DMS 273 (cell line): ENCODE results near the gene VARS2.
"Not testable (repeated sequence)": the region's sequence is repeated elsewhere in the genome, so short reads cannot be mapped to it uniquely, and the experiment has no call there.

Experiments used
- DNase-seq: peaks from one replicate; lab custom pipeline; 2025; ENCODE audit not compliant: unreplicated experiment; lab: John Stamatoyannopoulos, UW

VARS2 gene

DNA sequence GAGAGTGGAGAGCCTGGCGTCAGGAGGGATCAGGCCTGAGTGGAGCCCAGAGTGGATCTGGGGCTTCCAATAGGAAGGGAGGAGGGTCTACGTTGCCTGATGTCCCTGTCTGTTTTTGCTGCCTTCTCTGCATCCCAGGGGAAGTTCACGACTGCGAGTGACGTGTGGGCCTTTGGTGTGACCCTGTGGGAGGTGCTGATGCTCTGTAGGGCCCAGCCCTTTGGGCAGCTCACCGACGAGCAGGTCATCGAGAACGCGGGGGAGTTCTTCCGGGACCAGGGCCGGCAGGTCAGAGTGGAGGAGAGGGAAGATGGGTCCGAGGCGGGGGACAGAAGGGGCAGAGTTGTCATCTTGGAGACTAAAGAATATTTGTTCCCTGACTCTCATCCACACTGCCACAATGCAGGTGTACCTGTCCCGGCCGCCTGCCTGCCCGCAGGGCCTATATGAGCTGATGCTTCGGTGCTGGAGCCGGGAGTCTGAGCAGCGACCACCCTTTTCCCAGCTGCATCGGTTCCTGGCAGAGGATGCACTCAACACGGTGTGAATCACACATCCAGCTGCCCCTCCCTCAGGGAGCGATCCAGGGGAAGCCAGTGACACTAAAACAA is 15.2 kb upstream of the VARS2 start:
- DNase-seq, result no peak

DNA sequence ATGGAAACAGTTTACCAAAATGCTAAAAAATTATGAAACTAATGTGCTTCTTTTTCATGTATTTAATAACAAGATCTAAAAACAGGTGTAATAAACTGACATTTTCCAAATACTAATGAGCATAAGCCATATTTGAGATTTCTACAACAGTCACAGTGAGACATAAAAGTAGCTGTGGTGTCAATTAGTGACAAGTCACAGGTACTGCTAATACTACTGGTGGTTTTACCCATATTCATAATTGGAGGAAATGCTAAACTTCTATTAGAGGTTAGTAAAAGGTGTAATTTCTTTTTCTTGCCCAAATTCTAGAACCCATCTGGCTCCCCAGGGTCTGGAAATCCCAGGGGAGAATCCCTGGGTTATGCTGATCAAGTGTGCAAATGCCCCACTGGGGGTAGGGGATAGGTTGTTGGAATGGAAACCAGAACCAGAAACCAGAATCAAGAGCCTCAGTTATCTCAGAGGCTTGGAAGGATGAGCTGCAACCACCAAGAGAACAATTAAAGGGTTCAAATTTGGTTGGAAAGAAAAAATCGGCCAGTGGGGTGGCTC is 13.1 kb upstream of the VARS2 start:
- no peak for DNase-seq

DNA sequence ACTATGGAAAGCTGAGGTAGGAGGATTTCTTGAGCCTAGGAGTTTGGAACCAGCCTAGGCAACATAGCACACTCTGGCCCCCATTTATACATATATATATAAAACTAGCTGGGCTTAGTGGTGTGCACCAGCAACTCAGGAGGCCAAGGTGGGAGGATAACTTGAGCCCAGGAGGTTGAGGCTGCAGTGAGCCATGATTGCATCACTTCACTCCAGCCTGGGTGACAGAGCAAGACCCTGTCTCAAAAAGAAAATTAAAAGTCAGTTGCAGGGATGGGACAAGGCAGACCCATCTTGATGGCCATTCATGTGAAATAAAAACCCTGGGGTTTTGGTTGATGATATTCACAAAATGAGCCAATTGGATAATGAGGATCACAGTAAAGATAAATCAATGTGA is 12.6 kb upstream of the VARS2 start:
- DNase-seq, result no peak

DNA sequence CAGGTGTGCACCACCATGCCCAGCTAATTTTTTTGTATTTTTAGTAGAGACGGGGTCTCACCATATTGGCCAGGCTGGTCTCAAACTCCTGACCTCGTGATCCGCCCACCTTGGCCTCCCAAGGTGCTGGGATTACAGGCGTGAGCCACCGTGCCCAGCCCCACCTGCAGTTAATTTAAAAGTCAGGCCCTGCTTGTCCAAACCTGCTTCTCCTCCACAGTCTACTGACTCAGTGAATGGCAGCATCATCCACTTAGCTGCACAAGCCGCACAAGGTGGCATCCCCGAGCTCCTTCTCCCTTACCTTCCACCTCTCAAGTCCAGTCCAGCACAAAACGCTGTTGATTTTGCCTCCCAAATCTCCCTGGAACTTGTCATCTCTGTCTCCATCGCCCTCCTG is 11.8 kb upstream of the VARS2 start:
- not testable (repeated sequence) for DNase-seq

DNA sequence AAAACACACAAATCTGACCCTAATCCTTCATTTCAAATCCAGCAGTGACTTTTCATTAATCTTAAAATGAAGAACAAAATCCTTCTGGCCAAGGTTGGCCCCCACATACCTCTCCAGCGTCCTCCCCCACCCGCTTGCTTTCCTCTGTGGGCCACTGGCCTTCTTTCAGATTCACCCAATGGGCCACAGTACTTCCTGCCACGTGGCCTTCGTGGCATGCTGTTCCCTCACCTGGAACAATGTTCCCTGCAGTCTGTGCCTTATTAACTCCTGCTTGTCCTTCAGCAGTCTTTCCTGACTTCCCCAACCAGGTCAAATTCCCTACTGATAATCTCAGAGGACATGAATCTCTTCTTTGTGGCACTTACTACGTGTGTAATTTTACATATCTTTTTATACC is 11.3 kb upstream of the VARS2 start:
- no peak for DNase-seq

DNA sequence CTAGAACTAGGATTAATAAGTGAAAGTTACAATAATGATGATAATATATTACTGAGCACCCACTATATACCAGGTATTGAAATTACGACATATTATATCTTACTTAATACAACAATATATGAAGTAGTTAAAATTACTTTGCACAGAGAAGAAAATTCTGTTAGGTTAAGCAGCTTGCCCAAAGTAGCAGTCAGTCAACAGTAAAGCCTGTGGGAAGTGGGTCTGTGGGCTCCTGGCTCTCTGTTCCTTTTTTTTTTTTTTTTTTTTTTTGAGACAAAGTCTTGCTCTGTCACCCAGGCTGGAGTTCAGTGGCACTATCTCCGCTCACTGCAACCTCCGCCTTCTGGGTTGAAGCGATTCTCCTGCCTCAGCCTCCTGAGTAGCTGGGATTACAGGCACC is 10.8 kb upstream of the VARS2 start:
- DNase-seq, result no peak

DNA sequence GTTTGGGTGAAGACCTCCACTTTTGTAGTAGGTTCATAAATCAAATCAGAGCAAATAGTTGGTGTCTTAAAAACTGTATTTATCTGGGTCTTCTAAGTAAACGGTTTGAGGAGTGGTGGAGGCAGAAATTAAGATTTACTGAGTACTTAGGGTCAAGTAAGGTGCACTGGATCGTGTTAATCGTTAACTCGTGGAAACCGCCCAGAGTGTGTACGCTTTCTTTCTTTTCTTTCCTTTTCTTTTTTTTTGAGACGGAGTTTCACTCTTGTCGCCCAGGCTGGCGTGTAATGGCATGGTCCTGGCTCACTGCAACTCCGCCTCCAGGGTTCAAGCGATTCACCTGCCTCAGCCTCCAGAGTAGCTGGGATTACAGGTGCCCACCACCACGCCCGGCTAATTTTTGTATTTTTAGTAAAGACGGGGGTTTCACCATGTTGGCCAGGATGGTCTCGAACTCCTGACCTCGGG is 6.7 kb upstream of the VARS2 start:
- DNase-seq, result not testable (repeated sequence)

DNA sequence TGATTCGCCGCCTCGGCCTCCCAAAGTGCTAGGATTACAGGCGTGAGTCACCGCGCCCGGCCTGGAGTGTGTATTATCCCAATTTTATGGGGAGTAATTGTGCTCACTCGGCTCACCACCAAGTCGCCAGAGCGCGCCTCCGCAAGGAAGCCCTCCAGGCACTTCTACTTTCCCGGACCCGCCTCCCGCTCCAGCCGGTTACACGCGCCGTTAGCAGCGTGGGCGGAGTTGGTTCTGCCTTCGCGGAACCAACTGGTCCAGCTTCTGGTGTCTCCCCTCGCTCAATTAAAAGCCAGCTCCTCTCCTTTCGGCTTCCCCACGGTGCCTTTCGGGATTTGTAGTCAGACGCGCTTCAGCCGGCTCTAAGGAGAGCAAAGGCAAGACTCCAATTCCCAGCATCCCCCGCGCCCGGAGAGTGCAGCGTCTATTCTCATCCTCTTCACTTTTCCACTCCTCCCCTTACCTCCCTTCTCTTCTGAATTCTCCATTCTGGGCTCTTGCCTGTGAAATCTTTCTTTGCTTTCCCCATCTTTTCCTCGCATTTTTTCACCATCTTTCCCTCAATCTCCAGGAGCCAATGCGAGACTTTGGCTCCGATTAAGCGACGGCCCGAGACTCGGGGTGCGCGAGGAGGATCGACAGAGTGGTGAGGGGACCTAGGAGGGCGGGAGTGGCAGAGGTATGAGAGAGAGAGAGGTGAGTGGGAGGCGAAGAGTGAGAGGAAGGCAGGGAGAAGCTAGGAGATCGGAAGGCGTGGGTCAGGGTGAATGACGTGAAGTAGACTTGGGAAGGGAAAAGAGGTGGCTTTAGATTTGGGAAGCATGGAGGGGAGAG is 6.1 kb upstream of the VARS2 start, which contains the start of gene GTF2H4:
TSS of gene GTF2H4 (plus strand) at position 450 of the 834 bp plus-strand sequence.
- DNase-seq, result peak; percentile 100

DNA sequence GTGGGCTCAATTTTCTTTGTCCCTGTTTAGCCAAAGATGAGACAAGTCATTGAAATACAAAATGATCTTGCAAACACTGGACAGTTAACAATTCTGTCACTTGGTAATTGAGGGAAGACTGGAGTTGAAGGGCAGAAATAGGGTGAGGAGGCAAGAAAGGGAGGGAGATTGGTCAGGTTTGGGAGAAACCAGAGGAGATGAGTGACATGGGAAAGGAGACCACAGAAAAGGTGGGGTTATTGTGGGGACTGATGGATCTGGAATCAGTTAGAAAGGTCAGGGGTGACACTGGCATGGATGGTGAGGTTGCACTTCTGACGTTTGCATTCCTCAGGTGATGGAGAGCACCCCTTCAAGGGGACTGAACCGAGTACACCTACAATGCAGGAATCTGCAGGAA is 5.3 kb upstream of the VARS2 start:
- DNase-seq, result no peak

DNA sequence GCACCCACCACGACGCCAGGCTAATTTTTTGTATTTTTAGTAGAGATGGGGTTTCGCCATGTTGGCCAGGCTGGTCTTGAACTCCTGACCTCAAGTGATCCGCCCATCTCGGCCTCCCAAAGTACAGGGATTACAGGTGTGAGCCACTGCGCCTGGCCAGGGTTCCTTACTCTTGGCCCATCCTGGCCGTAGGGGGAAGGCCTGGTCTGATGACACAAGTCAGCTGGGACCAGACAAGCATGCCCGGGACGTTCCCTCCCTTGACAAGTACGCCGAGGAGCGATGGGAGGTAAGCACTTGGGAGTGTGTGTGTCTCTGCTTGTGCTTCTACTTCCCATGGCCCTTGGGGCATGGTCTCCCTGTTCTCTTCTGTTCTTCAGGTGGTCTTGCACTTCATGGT is 3.6 kb upstream of the VARS2 start:
- DNase-seq, result not testable (repeated sequence)

DNA sequence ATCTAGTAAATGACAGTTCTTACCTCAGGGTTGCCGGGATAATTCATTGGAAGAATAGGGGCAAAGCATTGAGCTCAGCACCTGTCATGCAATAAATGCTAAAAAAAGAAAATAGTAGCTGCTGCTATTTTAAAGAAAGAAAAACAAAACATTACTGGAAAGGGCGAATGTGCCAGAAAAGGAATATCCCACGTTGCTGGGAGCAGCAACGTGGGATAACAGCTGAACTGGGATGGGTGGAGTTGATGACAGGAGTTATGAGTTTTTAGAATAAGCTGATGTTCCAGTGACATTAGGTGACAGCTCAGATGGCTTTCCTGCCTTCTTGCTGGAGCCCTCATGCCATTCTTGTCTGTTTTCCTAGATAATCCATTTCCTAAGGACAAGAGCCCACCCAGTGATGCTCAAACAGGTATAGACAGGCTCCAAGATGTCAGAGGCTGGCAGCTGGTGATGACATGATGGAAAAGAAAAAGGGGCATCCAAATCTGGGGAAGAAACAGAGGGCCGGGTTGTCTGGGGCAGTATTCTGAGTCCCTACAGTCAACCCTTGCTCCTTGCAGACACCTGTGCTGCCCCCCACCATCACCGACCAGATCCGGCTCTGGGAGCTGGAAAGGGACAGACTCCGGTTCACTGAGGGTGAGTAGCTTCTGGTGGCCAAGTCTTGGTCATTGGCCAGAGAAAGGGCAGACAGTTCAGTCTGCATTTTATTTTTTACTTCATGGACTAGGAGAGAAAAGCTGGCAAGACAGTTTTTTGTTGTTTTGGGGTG is 1.1 kb upstream of the VARS2 start:
- no peak for DNase-seq

DNA sequence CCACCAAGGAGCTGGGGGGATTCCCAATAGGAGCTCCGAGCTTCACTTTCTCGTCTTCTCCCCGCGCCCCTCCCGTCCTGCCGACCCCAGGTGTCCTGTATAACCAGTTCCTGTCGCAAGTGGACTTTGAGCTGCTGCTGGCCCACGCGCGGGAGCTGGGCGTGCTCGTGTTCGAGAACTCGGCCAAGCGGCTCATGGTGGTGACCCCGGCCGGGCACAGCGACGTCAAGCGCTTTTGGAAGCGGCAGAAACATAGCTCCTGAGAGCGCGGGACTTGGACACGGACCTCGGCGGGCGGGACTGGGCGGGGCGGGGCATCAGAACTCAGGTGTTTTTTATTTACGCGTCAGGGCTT is 340 bp upstream of the VARS2 start:
- no peak for DNase-seq

DNA sequence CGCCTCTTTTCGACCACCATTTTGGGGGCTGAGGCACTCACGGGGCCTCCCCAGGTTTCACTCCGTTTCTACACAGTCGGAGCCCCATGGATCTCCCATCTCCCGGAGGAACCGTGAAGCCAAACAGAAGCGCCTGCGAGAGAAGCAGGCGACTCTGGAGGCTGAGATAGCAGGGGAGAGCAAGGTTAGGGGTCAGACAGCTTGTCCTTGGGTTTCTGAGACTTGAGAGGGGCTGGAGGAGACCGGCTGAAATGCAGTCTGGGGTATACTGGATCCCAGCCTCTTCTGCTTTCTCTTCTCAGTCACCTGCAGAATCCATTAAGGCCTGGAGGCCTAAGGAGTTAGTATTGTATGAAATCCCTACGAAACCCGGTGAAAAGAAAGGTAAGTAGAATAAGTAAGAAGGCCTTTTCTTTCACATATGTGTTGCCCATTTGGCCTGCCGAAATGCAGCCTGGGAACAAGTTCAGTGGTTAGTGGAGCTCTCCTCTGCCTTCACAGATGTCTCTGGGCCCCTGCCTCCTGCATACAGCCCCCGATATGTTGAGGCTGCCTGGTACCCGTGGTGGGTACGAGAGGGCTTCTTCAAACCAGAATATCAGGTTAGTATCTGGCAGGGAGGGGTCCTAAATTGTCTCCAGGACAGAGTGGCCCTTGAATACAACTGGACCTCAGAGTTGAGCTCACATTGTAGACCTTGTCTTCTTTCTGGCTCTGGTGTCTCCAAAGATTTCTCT is 984 bp downstream of the VARS2 start:
- no peak for DNase-seq

DNA sequence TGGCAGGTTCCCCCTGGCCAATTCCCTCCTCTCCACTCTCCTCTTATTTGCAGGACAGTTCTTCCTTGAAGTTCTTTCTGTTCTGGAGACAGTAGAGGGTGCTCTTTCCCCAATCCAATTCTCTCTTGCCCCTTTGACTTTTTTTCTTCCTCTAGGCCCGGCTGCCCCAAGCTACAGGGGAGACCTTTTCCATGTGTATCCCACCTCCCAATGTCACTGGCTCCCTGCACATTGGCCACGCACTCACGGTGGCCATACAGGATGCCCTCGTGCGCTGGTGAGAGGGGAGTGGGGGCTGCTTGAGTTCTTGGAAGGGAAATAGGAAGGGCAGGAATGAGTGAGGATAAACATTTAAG is 1.5 kb downstream of the VARS2 start:
- peak; percentile 67 for DNase-seq

DNA sequence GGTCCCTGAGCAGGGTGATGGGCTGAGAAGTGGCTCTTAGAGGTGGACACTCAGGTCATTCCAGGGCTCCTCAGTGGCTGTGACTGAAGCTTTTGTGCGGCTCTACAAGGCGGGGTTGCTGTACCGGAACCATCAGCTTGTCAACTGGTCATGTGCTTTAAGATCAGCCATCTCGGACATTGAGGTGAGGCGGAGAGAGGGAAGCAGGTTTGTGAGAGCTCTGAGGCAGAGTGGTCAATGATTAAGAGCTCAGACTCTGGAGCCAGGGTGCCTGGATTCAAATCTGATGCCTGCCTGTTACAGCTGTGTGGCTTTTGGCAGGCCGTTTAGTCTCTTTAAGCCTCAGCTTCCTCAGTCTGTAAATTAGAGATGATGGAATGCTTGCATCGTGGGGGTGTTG is 3.0 kb downstream of the VARS2 start:
- DNase-seq, result no peak

DNA sequence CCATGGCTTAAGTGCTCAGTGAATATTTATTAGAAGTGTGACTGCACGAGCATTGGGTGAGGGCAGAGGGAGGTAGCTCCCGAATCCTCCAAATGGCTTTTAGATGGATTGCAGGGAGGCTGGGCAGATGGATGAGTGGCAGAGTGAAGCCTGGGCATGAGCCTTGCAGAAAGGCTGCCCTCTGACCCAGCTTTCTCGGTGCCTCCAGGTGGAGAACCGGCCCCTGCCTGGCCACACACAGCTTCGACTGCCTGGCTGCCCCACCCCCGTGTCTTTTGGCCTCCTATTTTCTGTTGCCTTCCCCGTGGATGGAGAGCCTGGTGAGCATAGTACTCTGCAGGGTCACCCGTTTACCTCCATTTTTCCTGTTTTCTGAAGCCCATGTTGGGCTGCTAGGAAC is 3.4 kb downstream of the VARS2 start:
- DNase-seq, result no peak

DNA sequence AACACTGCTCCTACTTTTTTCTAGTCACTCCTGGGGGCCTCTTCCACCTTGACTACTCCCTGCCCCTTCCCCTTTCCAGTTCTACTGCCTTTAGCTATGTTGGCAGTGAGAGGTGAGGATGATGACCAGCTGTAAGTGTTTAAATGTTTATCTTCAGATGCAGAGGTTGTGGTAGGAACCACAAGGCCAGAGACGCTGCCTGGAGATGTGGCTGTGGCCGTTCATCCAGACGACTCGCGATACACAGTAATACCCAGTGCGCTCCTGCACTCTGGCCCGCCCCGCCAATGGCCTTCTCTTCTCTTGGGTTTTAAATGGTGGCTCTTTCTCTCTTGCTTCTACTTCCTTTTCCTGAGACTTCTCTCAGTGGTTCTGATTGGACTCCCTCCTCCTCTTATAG is 4.6 kb downstream of the VARS2 start:
- no peak for DNase-seq

DNA sequence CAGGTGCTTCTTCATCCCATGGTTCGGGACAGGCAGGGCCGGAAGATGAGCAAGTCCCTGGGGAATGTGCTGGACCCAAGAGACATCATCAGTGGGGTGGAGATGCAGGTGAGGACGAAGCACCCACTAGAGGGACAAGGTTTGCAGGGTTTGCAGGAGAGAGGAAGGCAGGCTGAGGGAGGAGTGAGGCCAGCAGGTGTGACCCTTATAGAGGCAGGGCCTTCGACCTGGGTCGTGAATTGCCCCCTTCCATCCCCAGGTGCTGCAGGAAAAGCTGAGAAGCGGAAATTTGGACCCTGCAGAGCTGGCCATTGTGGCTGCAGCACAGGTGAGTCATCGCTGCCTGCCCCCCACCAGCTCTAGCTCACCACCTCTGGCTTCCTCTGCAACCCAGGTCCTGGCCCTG is 8.4 kb downstream of the VARS2 start:
- no peak for DNase-seq

DNA sequence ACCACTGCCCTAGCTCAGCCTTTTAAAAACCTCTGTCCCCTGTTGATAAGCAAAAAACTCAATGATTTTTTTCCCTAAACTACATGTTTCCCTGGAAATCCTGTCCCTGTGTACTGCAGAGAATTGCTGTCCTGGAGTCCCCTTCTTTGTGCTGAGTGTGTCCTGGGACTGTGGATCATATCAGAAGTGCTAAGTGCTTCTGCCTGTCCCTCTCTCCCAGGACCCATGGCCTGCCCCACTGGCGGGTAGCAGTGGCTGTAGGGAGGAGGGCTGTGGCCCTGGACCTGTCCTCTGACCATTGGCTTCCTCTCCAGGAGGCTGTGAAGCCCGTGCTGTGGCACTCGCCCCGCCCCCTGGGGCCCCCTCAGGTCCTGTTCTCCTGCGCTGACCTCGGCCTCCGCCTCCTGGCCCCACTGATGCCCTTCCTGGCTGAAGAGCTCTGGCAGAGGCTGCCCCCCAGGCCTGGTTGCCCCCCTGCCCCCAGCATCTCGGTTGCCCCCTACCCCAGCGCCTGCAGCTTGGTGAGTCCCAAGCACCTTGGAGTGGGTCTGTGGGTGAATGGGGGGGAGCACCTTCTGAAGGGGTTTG is 10.1 kb downstream of the VARS2 start:
- not testable (repeated sequence) for DNase-seq

DNA sequence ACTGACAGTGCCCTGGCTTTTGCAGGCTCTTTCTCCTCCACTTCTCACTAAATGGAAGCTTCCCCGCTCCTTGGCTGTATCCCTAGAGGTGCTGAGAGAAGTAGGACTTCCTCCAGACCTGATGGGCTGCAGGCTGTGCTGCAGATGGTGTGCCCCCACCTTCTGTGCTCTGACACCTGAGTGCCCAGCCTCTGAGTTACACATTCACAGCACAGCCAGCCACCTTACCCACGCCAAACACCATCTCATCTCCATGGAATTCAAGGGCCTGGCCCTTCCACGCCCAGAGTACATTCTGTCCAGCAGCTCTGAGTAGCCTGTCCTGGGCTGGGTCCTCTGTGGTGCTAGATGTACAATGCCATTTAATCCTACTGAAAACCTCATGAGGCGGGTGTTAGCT is 12.6 kb downstream of the VARS2 start:
- no peak for DNase-seq

DNA sequence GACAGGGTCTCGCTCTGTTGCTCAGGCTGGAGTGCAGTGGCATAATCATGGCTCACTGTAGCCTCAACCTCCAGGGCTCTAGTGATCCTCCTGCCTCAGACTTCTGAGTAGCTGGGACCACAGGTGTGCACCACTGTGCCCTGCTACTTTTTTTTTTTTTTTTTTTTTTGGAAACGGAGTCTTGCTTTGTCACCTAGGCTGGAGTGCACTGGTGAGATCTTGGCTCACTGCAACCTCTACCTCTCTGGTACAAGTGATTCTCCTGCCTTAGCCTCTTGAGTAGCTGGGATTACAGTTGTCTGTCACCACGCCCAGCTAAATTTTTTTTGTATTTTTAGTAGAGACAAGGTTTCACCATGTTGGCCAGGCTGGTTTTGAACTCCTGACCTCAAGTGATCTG is 13.0 kb downstream of the VARS2 start:
- DNase-seq, result not testable (repeated sequence)
